ENCODE measurements around the gene XYLT2. TPM values are rescaled to one million over a fixed set of nuclear protein-coding genes. Genes with fewer than 3 reads are reported as not detected.
"Not testable (repeated sequence)": the region's sequence is repeated elsewhere in the genome, so short reads cannot be mapped to it uniquely, and the experiment has no call there.

Gene XYLT2
- total RNA-seq, 2 donors from 2014 or later = 17.1 to 20.6 TPM

GRCh38 chr17:50330151-50330775 is 15.7 kb upstream of the XYLT2 start:
- H3K4me3 ChIP-seq = no peak overlapping the region
- no peak for DNase-seq (ENCODE audit: low spot score)
- no peaks in the 10 kb centered on the region for H3K9me3 ChIP-seq
- H3K4me1 ChIP-seq = no peaks in the 10 kb centered on the region
- no peak for TF ChIP-seq CTCF (IDR thresholded peaks at IDR 0.05)
- H3K27me3 ChIP-seq = no peaks in the 10 kb centered on the region
- no peak overlapping the region for H3K27ac ChIP-seq
- H3K36me3 ChIP-seq = no peaks in the 10 kb centered on the region

GRCh38 chr17:50331085-50331791 is 14.7 kb upstream of the XYLT2 start:
- TF ChIP-seq CTCF (IDR thresholded peaks at IDR 0.05) = no peak
- H3K27ac ChIP-seq = no peak overlapping the region
- no peaks in the 10 kb centered on the region for H3K27me3 ChIP-seq
- H3K4me1 ChIP-seq = no peaks in the 10 kb centered on the region
- DNase-seq (ENCODE audit: low spot score) = no peak
- no peaks in the 10 kb centered on the region for H3K36me3 ChIP-seq
- no peaks in the 10 kb centered on the region for H3K9me3 ChIP-seq
- no peak overlapping the region for H3K4me3 ChIP-seq

GRCh38 chr17:50332196-50332595 is 13.7 kb upstream of the XYLT2 start:
- no peaks in the 10 kb centered on the region for H3K9me3 ChIP-seq
- H3K4me3 ChIP-seq = no peak overlapping the region
- no peak for TF ChIP-seq CTCF (IDR thresholded peaks at IDR 0.05)
- no peaks in the 10 kb centered on the region for H3K27me3 ChIP-seq
- H3K4me1 ChIP-seq = no peaks in the 10 kb centered on the region
- no peaks in the 10 kb centered on the region for H3K36me3 ChIP-seq
- H3K27ac ChIP-seq = no peak overlapping the region
- no peak for DNase-seq (ENCODE audit: low spot score)

- H3K4me3 ChIP-seq; H3K9me3 ChIP-seq; H3K27me3 ChIP-seq; H3K36me3 ChIP-seq; H3K27ac ChIP-seq; DNase-seq (ENCODE audit: low spot score); H3K4me1 ChIP-seq: not testable (repeated sequence)
Measured at GRCh38 chr17:50333291-50334057, 12.5 kb upstream of the XYLT2 start.

GRCh38 chr17:50337956-50338355 is 8.0 kb upstream of the XYLT2 start:
- DNase-seq (ENCODE audit: low spot score) = no peak
- Histone ChIP-seq H3K27ac (no peak overlapping the region), H3K27me3 (no peaks in the 10 kb centered on the region), H3K4me3 (no peak overlapping the region), H3K4me1 (no peaks in the 10 kb centered on the region), H3K9me3 (peaks cover 0 to 12% of the 10 kb centered on the region in 2 donors), H3K36me3 (no peaks in the 10 kb centered on the region)
- TF ChIP-seq CTCF (IDR thresholded peaks at IDR 0.05) = no peak

- no peak for DNase-seq (ENCODE audit: low spot score)
- no peak for TF ChIP-seq CTCF (IDR thresholded peaks at IDR 0.05)
Measured at GRCh38 chr17:50338645-50339044, 7.3 kb upstream of the XYLT2 start.

More at GRCh38 chr17:50338645-50339044, 7.3 kb upstream of the XYLT2 start:
- Histone ChIP-seq H3K27ac (no peak overlapping the region), H3K4me3 (no peak overlapping the region), H3K4me1 (no peaks in the 10 kb centered on the region), H3K27me3 (no peaks in the 10 kb centered on the region), H3K9me3 (peaks cover 0 to 12% of the 10 kb centered on the region in 2 donors), H3K36me3 (no peaks in the 10 kb centered on the region)
